NCI-H748 (cell line): ENCODE data around the gene EVPL.
A peak's percentile ranks its signal among the peaks of the same experiment; 100 is the strongest.
"Not testable (repeated sequence)": the region's sequence is repeated elsewhere in the genome, so short reads cannot be mapped to it uniquely, and the experiment has no call there.

Experiments used
- DNase-seq: peaks from one replicate; lab custom pipeline; 2025; ENCODE audit not compliant: unreplicated experiment; lab: John Stamatoyannopoulos, UW

EVPL gene

DNA sequence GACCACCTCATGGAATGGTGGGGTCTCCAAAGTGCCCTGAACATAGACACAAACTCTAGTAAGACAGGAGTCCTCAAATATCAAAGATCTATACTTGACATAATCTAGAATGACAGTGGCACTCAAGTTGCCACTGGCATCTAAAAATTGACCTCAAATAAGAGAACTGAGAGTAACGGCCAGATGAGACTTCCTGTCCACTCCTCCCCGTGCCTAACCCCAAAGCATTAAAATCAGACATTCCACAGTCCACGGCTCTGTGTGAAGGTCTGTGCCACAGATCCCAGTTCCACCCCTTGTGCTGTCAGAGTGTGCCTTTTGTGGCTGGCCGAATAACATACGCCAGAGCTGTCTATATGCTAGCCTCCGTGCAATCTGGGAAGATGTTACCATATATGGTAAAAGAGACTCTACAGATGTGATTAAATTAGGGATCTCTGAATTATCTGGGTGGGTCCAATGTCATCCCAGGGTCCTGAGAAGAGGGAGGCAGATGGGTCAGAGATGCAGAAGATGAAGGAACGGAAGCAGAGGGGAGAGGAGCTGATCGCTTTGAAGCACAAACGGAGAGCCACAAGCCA, 21.0 kb upstream of the EVPL start:
- no peak for DNase-seq

DNA sequence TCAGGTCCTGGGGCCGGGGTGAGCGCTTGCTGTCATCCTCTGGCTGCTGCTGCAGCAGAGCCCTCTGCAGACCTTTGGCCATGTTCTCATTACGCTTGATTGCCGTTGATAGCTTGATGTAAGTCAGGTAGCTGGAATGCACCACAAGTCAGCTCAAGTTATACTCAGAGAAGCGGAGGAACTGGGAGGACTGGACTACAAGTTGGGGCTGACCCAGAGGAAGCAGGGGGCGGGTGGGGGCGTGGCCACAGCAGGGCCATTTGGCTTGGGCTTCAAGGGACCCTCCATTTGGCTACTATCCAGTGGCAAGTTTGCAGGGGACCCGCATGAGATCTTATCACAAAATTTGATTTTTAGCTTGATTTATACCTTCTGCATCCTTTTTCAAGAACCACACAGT, 19.0 kb upstream of the EVPL start:
- no peak for DNase-seq

DNA sequence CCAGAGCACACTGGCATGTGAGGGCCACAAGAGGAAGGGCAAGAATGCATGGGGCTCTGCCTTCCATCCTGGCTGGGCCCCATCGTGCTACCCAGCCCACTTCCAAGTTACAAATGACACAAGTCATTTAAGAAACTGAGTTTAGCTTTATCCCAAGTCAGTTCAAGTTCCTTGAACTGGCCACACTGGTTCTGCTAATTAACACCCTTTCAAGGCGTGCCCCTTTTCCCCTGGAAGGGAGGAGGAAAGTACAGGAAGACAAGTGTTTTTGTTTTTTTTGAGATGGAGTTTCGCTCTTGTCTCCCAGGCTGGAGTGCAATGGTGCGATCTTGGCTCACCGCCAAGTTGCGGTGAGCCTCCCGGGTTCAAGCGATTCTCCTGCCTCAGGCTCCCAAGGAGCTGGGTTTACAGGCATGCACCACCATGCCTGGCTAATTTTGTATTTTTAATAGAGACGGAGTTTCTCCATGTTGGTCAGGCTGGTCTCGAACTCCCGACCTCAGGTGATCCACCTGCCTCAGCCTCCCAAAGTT, 17.4 kb upstream of the EVPL start:
- DNase-seq, result not testable (repeated sequence)

DNA sequence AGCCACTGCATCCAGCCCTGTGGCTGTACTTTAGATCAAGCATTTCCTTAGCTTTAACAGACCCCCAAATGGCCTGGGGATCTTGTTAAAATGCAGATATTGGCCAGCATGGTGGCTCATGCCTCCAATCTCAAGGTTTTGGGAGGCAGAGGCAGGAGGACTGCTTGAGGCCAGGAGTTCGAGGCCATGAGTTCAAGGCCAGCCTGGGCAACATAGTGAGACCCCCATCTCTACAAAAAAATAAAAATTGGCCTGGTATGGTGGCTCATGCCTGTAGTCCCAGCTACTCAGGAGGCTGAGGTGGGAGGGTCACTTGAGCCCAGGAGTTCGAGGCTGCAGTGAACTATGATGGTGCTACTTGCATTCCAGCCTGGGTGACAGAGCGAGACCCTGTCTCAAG, 15.8 kb upstream of the EVPL start:
- not testable (repeated sequence) for DNase-seq

DNA sequence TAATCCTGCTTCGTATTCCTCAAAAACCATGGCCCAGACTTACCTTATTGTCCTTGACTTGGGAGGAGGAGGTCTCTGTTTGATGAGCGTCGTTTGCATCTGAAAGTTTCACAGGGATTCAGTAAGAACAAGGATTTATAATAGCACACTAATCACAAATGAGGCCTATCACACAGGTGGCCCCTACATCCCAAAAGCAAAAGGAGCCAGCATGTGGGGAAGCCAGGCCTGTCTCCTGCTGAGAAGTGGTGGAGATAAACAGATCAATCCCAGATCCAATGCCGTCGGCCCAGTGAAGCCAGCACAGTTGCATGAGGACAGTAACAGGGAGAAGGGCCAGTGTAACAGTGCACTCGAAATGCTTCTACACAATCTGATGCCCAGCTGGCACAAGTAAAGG, 13.3 kb upstream of the EVPL start:
- DNase-seq, result no peak

DNA sequence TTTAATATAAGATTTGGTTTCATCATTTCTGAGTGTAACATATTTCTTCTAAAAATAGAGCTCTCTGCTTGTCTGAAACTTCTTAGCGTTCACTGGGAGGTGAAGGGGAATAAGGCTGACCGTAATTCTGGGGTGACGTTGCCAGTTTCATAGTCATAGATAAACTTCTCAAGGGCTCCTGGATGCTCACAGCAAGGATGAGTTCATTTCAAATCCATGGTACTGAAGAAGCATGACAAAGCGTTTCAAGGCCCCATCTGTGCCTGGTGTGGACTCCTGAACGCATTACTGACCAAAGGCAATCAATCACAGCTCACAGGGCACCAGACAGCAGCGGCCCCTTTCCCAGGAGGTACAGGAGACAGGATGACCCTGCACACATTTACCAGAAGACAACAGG, 12.0 kb upstream of the EVPL start:
- DNase-seq, result no peak

DNA sequence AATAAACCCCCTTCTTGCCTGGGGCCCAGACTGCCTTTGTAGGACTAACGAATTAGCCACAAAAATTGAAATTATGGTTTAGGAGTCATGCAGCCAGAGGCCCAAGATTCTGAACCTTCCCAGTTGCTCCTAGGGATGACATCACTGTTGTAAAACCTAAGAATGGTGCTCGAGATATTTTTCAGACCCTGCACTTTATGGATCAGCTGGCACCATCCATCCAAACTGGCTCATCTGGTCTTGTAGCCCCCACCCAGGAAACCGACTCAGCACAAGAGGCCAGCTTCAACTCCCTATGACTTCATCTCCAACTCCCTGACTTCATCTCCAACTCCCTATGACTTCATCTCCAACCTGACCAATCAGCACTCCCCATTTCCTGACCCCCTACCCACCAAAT, 10.9 kb upstream of the EVPL start:
- no peak for DNase-seq

DNA sequence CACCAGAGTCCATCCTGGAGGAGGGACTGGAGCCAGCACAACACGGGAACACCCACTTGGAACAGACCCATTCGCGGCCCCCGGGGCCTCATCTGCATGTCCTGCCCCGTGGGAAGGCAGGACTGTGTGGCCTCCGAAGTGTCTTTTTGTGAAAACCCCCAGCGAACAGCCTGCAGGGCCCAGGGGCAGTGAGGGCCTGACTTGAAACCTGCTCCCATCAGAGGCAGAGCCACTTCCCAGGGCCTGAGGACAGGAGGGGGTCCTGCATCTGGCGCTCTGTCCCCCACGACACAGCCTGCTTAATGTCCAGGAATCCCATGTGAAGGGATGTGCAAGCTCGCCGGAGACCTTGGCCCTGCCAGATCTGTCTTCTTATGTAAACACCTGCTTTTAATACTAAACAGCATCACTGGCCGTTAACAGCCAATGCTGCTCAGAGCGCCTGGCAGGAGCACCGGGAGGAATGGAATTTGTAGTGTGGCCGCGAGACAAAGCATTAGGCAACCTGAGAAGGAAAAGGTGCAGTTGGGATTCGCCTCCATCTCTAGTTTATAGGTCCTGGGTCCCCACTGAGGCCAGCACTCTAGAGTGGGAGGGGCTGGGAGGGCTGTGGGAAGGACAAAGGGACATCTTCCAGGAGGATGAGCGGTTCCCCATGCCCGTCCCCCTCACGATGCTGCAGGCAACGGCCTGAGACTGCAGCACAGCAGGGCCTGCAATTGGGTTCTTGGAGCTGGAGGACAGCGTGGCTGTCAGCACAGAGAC, 9.6 kb upstream of the EVPL start:
- no peak for DNase-seq

DNA sequence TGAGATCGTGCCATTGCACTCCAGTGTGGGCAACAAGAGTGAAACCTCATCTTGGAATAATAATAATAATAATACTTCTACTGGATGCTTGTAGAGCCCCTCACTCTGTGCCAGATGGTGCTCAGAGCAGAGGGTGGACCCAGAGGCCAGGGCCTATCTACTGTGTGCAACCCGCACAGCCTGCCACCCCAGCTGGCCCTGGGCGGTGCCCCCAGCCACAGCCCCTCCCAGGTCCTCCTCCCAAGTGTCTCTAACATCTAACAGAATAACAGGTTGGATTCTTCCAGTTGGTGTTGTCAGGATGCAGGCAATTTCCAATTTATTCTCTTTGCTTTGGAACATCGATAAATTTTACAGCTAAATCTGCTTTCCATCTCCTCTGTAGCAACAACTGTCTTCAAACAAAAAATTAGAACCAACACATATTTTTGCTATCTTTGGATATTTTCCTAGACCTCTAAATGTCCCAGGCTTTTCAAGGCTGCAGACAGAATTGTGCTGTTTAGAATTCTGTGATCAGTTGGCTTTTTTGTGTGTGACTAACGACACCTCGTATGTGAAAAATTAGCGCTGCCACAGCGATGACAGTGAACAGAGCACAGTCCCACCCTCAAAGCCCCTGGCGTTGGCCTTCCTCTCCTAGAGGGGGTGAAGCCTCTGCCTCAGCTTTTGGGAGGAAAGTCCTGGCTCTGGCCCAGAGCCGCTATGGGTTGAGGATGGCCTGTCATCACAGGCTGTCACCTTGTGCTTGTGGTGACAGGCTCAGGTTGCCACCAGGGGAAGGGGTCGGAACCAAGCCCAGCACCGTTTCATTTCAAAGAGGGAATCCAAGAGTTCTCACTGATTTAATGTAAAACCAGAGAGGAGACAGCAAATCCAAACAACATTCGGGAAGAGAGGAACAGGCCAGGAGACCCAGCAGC, 7.6 kb upstream of the EVPL start:
- no peak for DNase-seq

DNA sequence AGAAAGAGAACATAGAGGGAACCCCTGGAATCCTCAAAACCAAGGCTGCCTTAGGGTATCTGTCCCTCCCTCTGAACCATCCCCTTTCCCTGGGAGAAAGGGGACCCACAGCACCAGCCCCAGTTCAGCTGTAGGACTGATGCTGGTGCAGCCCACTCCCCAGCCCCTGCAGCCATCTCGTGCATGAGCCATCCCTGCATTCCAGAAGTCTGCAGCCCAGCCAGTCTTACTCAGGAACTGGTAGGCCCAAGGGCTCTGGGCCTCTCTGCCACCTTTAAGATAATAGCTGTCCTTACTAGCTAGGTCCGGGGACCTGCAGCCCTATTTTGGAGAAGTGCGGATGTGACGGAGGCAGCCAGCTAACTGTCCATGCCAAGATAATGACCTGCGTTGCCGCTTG, 6.0 kb upstream of the EVPL start:
- DNase-seq, result no peak

DNA sequence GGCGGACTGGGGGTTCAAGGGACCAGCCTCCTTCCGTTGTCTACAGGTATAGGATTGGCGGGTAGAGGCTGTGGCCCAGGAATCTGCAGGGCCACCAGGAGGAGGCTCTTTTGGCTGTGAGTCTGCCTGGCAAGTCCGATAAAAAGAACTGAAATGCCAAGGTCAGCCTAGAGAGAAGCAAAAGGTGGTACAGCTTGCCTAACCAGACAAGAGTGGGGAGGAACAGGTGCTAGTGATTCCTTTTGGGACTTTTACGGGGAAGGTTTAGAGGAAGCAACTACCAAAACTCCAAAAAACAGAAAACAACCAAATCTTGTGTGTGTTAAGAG, 5.6 kb upstream of the EVPL start:
- DNase-seq, result no peak

DNA sequence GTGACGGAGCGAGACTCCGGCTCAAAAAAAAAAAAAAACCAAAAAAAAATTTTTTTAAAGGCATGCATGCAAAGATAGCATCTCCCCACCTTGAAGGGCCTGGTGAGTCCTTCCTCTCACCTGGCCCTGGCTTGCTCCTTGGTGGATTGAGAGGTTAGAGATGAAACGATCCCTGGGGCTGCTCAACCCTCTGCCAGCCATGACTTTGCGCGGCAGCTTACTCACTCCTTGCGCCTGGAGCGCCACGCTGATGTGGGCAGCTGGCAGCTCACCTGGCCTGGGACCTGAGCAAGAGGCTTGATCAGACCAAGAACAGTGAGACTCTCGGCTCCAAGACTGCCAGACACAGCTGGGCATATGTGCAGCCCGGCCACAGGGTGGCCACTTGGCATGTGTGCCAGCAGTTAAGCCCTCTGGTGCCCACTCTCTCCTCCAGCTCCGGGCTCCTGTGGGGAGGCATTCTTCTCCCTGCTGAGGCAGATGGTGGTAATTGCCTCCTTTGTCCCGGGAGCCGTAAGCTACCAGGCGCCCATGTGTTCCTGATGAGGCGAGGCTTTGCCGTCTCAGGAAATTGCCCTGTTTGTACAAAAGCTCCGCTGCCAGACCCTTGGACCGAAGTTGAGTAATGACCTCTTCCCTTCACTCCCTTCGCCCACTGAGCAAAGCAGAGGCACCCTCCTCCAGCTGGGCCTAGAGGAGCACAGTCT, 5.1 kb upstream of the EVPL start:
- DNase-seq, result peak; percentile 40

DNA sequence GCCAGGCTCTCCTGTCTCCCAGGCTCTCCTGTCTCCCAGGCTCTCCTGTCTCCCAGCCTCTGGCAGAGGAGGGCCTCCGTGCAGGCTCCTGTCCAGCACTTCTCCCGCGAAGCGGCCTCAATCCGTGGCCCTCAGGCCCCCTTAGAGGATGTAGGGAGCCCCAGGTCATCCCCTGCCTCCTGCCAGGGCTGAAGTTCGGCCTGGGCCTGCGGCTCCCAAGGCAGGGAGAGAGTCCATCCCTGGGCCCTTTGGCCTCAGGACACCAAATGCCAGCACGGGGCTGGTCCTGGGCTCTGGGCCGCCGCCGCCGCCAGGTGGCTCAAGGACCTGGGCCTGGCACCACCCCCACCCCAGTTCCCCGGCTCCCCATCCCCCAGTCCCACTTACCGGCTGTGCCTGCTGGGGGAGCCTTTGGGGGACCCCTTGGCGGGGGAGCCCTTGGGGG, 370 bp downstream of the EVPL start:
- no peak for DNase-seq

DNA sequence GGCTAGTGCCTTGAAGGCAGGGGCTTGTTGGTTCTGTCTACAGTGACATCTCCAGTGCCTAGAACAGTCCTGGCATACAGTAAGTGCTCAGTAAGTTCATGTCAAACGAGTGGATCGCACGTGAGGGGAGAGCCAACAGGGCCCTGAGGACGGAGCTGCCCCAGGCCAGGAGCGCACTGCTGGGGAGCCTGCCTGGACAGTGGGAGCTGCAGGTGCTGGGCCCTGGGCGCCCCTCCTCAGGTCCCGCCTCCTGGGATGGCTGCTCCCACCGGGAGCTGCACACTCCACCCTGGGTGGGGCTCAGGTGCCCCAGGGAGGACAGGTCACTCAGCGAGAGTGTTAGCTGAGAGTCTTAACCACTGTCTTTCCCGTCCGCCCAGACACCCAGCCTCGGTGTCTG, 1.8 kb downstream of the EVPL start:
- no peak for DNase-seq

DNA sequence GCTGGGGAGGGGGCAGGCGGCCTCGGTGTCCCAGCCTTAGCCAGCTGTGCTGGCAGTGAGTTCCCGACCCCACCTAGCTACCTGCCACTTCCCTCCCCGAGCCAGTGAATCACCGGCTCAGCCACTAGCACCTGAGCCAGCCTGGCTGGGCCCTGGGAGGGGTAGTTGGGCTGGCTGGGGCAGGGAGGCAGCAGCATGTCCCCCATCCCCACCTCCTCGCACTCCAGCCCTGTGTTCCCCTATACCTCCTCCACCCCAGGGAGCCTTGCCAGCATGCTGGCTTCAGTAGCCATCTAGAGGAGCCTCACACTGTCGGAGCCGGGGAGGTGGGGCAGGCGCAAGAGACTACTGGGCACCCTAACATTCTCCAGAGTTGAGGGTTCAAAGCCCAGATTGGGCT, 2.8 kb downstream of the EVPL start:
- DNase-seq, result no peak

DNA sequence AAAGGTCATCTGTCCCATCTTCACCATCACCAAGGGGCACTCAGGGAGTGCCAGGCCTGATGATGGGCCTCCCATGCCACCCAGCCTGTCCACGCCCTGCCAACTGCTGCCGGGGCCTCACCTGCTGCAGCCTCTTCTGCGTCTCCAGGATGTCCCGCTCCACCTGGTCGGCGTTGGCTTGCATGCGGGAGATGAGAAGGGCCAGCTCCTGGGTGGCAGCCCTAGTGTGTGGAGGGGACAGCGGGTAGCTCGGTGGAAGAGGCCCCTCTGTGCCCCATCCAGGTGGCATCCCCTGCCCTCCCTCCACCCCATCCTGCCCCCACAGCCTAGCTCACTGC, 3.2 kb downstream of the EVPL start:
- no peak for DNase-seq

DNA sequence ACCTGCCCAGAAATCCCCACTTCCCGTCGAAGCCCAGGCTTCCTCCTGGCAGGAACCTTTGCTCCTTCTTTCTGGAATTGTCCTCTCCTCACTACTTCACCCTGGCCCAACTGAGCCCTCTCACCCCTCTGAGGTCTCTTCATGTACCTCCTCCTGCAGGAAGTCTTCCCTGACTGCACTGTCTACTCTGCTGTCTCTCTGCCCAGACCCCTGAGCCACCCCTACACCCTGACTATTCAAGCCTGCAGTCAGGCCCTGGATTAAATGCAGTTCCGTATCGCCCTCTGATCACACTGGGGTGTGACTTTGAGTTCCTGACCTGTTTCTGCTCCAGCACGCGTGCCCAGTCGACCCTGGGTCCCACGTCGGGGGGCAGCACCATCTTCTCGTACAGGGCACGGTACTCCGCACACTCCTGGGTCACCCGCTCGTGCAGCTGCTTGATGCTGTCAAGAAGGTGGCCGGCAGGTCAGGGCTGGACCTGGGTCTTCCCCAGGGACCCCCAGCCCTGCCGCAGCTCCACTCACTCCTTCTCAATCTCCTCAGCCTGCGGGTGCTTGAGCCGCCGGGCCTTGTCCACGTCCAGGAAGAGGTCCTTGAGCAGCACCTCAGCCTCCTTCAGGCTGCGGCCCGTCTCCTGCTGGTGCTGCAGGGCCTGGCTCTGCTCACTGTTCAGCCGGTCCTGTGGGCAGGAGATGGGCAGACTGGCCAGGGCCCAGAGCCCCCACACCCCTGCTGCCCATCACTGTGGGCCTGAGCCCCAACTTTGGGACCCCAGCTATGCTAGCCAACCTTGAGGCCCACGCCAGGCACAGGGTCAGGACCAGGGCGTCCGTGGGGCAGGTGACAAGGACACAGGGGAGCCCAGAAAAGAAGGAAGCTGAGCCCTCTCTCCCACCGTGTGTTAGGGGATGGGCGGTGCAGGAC, 3.9 kb downstream of the EVPL start:
- no peak for DNase-seq

DNA sequence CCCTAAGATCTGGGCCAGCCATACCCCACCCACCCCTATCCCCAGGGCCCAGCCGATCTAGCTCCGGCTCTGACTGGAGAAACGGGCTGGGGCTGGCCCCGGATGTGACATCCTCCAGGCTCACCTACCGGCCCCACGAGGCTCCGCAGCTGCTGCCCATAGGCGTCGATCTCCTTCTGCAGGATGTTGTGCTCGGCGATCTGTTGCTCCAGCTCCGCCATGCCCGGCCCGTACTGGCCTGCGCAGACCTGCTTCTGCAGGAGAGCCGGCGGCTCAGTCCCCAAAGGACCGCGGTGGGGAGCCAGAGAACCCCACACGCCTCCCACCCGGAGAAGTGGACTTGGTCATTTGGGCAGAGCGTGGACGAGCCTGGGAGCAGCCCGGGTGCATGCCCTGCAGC, 4.8 kb downstream of the EVPL start:
- DNase-seq, result no peak

DNA sequence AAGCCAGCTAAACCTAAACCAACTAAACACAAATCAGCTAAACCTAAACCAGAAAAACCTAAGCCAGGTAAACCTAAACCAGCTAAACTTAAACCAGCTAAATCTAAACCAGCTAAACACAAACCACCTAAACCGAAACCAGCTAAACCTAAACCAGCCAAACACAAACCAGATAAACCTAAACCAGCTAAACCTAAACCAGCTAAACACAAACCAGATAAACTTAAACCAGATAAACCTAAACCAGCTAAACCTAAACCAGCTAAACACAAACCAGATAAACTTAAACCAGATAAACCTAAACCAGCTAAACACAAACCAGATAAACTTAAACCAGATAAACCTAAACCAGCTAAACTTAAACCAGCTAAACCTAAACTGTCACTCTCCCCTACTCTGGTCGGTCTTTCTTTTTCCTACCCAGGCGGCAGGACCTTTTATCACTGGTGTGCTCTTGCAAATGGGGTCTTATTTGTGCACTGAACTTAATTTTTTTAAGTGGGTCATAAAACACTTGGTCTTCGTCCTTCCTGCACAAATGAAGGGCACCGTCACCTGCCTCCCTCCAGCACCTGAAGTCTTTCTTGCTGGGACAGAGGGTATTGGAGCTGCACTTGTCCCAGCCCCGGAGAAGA, 7.2 kb downstream of the EVPL start:
- no peak for DNase-seq

DNA sequence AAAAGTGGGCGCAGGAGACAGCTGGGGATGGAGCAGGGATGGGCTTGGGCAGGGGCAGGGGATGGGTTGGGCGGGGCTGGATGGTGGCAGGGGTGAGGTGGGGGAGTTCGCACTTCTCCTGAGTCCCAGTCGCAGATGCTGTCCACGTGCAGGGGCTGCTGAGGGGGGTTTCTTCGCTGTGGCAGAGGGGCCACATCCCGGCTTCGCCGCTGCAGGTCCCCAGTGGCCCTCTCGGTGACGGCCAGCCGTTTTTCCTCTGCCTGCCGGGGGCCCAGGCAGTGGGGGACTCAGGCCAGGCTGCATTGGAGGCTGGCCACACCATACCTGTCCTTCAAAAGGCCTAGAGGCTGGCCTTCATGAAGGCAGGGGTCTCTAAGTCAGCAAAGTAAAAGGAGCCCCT, 8.3 kb downstream of the EVPL start:
- DNase-seq, result no peak
